ENCODE data around the gene LRRC17.

- TF ChIP-seq CTCF (conservative IDR thresholded peaks at IDR 0.05) (no peak), ZFX (IDR thresholded peaks at IDR 0.05) (no peak)
Measured at GRCh38 chr7:102912742-102913141, at the start of gene LRRC17.
